Thyroid gland (tissue), 4 donors: ENCODE measurements around the gene BEND2. TPM values are rescaled to one million over a fixed set of nuclear protein-coding genes. Genes with fewer than 3 reads are reported as not detected.

Experiments used
- DNase-seq, 2 donors: peaks; one replicate each; pipeline ENCODE4 v3.0.0-alpha.2; 2019
- H3K27ac ChIP-seq, 3 donors: fragments of 200-600 bp; sonication (generic); 1 replicate in 2 of 3; 2 replicates in 1 of 3; pipeline ENCODE4 v1.5.1; 2016 to 2019; ENCODE audit warnings: mild to moderate bottlenecking in 1 of 3, moderate library complexity in 1 of 3
- H3K27me3 ChIP-seq: fragments of 200-600 bp; sonication (generic); one replicate; pipeline ENCODE4 v1.5.1; 2019
- H3K36me3 ChIP-seq, 2 donors: fragments of 200-600 bp; sonication (generic); one replicate each; pipeline ENCODE4 v1.5.1; 2016 to 2019
- H3K4me1 ChIP-seq, 2 donors: fragments of 200-600 bp; sonication (generic); one replicate each; pipeline ENCODE4 v1.5.1; 2017 to 2019
- H3K4me3 ChIP-seq, 3 donors: fragments of 200-600 bp; sonication (generic); replicated peaks in 1 of 3; 1 replicate in 2 of 3; 2 replicates in 1 of 3; pipeline ENCODE4 v1.5.1; 2016; ENCODE audit warnings: mild to moderate bottlenecking in 1 of 3
- H3K9me3 ChIP-seq: fragments of 200-600 bp; sonication (generic); one replicate; pipeline ENCODE4 v1.5.1; 2017
- POLR2A ChIP-seq, 2 donors: fragments of 450-650 bp; IDR thresholded peaks; one replicate each; pipeline ENCODE4 v1.6.1; 2017; ENCODE audit warnings: antibody characterized with exemption in 2 of 2, mild to moderate bottlenecking in 2 of 2, moderate library complexity in 1 of 2
- WGBS, 2 donors: methylation state at CpG; one replicate each; pipeline ENCODE4 v1.1.5; 2017; 5-methylcytosine and 5-hydroxymethylcytosine counted together
- intact Hi-C: fragments of 100-400 bp; cut with DNase I; formaldehyde crosslinking; loops from one replicate; pipeline ENCODE4 v1.15.1; 2023
- total RNA-seq, 4 donors: library from RNA; depleted of rRNA; stranded (reverse); fragments of >200 nt; gene quantifications; one replicate each; pipeline ENCODE4 v1.2.3, GENCODE V29; 2016
- TF ChIP-seq, protein P1 (sequence below), 6 experiments: fragments of 200-600 bp in 3 of 6; fragments of 450-650 bp in 3 of 6; sonication (generic) in 3 of 6; IDR thresholded peaks; one replicate each; pipeline ENCODE4 v1.5.1; 2016 to 2019; ENCODE audit warnings: antibody characterized with exemption in 6 of 6, mild to moderate bottlenecking in 2 of 6, inconsistent platforms in 1 of 6, moderate library complexity in 1 of 6

BEND2 gene
- total RNA-seq, 4 donors from 2014 or later: 0.13 TPM; not detected in 3

GRCh38 chrX:18179446-18179845 is 41.2 kb downstream of the BEND2 start:
- Histone ChIP-seq H3K9me3 (no peaks in the 10 kb centered on the region), H3K27ac (no peak overlapping the region), H3K27me3 (no peaks in the 10 kb centered on the region), H3K36me3 (no peaks in the 10 kb centered on the region), H3K4me3 (no peak overlapping the region), H3K4me1 (no peaks in the 10 kb centered on the region)
- TF ChIP-seq, protein P1, sequence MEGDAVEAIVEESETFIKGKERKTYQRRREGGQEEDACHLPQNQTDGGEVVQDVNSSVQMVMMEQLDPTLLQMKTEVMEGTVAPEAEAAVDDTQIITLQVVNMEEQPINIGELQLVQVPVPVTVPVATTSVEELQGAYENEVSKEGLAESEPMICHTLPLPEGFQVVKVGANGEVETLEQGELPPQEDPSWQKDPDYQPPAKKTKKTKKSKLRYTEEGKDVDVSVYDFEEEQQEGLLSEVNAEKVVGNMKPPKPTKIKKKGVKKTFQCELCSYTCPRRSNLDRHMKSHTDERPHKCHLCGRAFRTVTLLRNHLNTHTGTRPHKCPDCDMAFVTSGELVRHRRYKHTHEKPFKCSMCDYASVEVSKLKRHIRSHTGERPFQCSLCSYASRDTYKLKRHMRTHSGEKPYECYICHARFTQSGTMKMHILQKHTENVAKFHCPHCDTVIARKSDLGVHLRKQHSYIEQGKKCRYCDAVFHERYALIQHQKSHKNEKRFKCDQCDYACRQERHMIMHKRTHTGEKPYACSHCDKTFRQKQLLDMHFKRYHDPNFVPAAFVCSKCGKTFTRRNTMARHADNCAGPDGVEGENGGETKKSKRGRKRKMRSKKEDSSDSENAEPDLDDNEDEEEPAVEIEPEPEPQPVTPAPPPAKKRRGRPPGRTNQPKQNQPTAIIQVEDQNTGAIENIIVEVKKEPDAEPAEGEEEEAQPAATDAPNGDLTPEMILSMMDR (IDR thresholded peaks at IDR 0.05): no peak
- TF ChIP-seq POLR2A (IDR thresholded peaks at IDR 0.05): no peak
- intact Hi-C loops: no loop called here
- 89 to 100% methylated on average over 4 of the region's 4 CpGs for WGBS, 2 donors
- DNase-seq: no peak

- intact Hi-C loops: no loop called here
- no peak for DNase-seq
- WGBS, 2 donors: 77 to 84% methylated on average over 5 of the region's 5 CpGs
- Histone ChIP-seq H3K27ac (no peak overlapping the region), H3K27me3 (no peaks in the 10 kb centered on the region), H3K4me1 (no peaks in the 10 kb centered on the region), H3K4me3 (no peak overlapping the region), H3K9me3 (no peaks in the 10 kb centered on the region), H3K36me3 (no peaks in the 10 kb centered on the region)
- TF ChIP-seq POLR2A (IDR thresholded peaks at IDR 0.05): no peak
- TF ChIP-seq, protein P1 (IDR thresholded peaks at IDR 0.05): no peak
Observed at GRCh38 chrX:18174971-18175370, 45.7 kb downstream of the BEND2 start.

- no peaks in the 10 kb centered on the region for H3K27me3 ChIP-seq
- intact Hi-C loops: no loop called here
- H3K4me3 ChIP-seq: no peak overlapping the region
- TF ChIP-seq, protein P1 (IDR thresholded peaks at IDR 0.05): no peak
- no peak for TF ChIP-seq POLR2A (IDR thresholded peaks at IDR 0.05)
- H3K36me3 ChIP-seq: no peaks in the 10 kb centered on the region
- H3K4me1 ChIP-seq: no peaks in the 10 kb centered on the region
- no peaks in the 10 kb centered on the region for H3K9me3 ChIP-seq
- DNase-seq: no peak
- H3K27ac ChIP-seq: no peak overlapping the region
- WGBS, 2 donors: 93 to 95% methylated on average over 7 of the region's 7 CpGs
Observed at GRCh38 chrX:18174209-18174608, 46.5 kb downstream of the BEND2 start.

DNA sequence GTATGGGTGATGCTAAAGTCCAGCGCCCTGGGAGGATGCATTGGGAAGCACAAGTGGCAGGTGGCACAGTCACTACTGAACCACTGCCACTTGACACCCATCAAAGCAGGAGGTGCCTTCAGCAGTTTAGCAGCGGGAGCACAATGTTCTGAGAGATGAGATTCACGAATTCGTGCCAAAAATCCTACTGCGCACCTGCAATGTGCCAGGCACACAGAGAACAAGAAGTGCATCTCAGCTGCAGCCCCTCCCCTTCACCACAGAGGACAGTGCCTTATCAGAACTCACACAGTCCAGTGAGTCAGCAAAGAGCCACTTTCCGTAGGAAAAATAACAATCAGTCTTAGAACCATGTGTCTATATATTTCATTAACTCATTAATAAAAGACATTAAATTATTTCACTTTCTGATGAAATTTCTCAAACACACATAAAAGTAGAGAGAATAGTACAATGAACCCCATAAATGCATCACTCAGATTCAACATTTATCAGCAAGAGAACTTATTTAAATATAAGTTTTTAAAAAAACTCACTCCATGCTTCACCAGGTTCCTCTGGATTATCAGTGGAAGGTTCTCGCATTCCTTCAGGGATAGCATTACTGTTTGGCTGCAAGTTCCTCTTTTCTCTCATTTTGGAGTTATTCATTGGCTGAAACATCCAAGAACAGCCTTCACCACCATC is 47.0 kb downstream of the BEND2 start:
- intact Hi-C loops: no loop called here
- WGBS, 2 donors: 42 to 57% methylated on average over 4 to 7 of the region's 7 CpGs
- DNase-seq: peak; percentile 67 to 71
- no peak overlapping the region for H3K4me3 ChIP-seq
- H3K36me3 ChIP-seq: no peaks in the 10 kb centered on the region
- no peaks in the 10 kb centered on the region for H3K9me3 ChIP-seq
- no peaks in the 10 kb centered on the region for H3K4me1 ChIP-seq
- TF ChIP-seq, protein P1 (IDR thresholded peaks at IDR 0.05): no peak
- no peak for TF ChIP-seq POLR2A (IDR thresholded peaks at IDR 0.05)
- H3K27me3 ChIP-seq: no peaks in the 10 kb centered on the region
- H3K27ac ChIP-seq: no peak overlapping the region

DNA sequence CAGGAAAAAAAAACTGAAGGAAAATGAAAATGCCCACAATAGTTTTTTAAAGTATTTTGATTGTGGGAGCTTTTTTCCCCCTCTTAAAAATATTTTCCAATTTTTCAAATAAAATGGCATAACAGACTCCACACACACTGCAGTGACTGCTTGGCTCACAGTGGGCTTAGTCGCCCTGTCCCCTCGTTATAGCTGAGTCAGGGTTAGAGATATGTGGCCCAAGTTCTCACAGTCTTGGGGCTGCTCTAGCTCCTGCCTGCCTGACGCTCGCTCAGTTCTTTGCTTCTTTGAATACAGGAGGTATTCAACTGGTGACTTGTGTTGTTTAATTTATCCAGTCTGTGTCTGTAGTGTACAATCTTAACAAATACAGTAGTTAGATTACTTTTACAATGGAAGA is 47.7 kb downstream of the BEND2 start:
- TF ChIP-seq, protein P1 (IDR thresholded peaks at IDR 0.05): no peak
- no peak for TF ChIP-seq POLR2A (IDR thresholded peaks at IDR 0.05)
- Histone ChIP-seq H3K4me3 (no peak overlapping the region), H3K27ac (no peak overlapping the region), H3K36me3 (no peaks in the 10 kb centered on the region), H3K27me3 (no peaks in the 10 kb centered on the region), H3K9me3 (no peaks in the 10 kb centered on the region), H3K4me1 (no peaks in the 10 kb centered on the region)
- 81 to 90% methylated on average over 4 of the region's 4 CpGs for WGBS, 2 donors
- intact Hi-C loops: no loop called here
- no peak for DNase-seq
